Measurements from ENCODE around the gene PRR12.
A peak's percentile ranks its signal among the peaks of the same experiment; 100 is the strongest.

PRR12 gene

DNA sequence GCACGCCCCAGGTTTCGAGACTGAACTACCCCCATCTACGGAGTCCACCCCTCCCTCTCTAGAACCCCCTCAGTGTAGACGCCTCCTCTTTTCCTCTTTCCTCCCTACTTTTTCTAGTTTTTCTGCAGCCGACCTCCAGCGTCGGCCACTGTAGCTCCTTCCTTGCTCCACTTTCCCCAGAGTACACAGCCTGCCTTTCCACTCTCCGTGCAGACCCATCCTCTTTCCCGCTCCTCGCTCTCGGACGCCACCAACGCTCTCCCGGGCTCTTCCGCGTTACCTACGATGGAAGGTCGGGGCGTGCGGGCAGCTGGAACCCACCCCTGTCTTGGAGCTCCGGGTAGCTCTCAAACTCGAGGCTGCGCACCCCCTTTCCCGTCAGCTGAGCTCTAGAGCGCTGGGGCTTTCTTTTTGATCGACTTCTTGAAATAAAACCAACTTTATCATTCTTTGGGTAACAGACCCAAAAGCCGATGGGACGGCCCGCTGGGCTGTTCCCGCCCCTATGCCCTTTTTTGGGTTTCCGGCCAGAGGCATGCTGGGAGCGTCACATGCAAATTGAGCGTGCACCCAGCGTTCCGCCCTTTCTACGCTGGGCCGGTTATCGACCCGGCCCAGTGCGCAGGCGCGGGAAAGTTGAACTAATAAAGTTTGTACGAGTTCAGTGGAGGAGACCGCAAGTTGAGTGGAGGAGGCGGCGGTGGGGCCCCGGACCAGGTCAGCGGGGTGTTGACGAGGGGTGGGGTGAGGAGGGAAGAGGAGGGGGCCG is 74.6 kb downstream of the PRR12 start, which contains the start of the genes BCL2L12 and IRF3:
BCL2L12 (plus strand) TSS at position 583 of the 769 bp plus-strand sequence. CDS start 760 bp downstream, outside the sequence.
IRF3 (minus strand) TSS at position 507 of the 769 bp plus-strand sequence. CDS start 1,019 bp downstream, outside the sequence.
- peak; percentile 100 for DNase-seq (ENCODE audit: low read depth)

DNA sequence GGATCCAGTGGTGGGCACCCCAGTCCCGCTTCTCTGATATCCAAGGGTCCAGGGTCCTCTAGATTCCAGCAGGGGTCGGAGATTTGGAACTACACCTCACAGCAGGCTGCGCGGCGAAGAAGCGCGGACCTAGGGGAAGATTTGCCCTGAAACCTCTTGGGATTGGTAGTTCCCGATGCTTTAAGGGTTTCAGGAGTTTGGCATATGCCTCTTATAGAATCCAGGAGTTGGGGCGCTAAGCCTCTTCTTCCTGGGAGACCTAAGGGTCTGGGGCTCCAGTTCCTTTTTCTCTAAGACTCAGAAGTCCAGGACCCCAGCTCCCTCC is 75.1 kb downstream of the PRR12 start:
- no peak for DNase-seq (ENCODE audit: low read depth)

DNA sequence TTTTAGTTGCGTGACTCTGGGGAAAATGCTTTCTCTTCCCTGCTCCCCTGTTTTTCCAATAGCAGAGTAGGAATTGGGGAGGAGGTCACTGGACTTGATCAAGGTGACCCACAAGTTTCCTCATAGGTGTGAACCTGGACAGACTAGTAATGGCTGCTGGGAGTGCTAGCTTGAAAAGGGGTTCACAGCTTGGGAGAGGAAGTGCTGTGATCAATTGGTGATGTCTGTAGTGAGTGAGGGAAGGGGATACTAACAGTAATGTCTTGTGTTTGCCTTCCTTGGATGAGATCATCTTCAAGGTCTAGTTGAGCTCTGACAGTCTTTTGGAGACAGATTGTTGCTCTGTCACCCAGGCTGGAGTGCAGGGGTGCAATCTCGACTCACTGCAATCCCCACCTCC is 76.5 kb downstream of the PRR12 start:
- no peak for DNase-seq (ENCODE audit: low read depth)

DNA sequence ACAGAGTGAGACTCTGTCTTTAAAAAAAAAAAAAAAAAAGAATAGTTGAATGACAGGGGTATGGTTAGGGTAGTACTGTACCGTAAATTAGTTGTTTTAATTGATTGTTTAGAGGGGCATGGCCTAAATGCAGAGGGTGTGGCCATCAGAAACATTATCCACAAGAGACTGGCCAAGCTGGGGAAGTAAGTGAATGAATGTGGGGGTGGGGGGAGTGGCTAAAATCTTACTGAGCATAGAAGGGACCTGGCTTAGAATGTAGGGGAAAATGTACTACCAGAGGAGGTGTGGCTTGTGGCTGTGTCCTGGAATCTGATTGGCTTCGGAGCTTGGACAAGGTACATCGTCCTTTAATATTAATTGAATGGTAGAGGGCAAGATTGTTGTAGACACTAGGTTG is 78.5 kb downstream of the PRR12 start:
- DNase-seq (ENCODE audit: low read depth): no peak

DNA sequence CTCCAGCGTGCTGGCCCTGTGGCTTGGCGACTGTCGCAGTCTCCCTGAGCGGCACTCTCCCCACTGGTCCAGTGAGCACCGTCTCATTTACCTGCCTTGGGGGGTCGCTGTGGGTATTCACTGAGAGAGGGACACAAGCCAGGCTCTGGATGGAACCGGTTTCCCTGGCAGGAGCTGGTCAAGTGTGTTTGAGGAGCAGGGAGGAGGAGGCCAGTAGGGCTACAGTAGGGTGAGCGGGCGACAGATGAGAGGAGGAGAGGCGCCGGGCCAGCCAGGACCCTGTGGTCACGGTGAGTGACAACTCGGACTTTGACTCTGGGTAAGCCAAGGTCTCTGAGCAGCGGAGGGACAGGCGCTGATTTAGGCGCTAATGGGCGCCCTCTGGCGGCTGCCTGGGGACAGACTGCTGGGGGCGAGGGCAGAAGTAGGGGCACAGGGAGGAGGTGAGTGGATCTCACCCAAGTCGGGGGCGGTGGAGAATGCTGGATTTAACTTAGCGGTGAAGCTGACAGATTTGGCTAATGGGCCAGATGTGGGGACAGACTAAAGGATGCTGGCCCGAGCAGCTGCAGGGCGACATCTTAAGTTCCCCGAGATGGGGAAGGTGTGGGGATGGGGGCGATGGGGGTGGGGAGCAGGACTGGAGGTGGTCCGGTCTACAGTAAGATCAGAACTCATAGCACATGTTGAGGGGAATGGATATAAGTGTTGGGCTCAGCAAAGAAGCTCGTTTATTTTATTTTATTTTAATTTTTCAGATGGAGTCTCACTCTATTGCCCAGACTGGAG is 81.3 kb downstream of the PRR12 start:
- peak; percentile 75 for DNase-seq (ENCODE audit: low read depth)

All from activated T-cell treated with anti-CD3 and anti-CD28 coated beads for 1 hour (primary cell).